Endothelial cell of umbilical vein (primary cell): Measurements from ENCODE around the gene RNF130. TPM values are rescaled to one million over a fixed set of nuclear protein-coding genes. Genes with fewer than 3 reads are reported as not detected.

Experiments used
- BruUV-seq: library from RNA; stranded (reverse); fragments of 400-500 nt; replicated peaks from 2 replicates; lab custom pipeline; 2021; lab: Mats Ljungman, UMichigan
- CTCF ChIA-PET: fragments of 300-600, 350-600 bp; sonication (Branson Sonifier 250); formaldehyde crosslinking; loops from one replicate; lab custom pipeline; 2021; ENCODE audit warnings: antibody characterized with exemption, inconsistent platforms; lab: Charles Lee
- POLR2A ChIA-PET: fragments of 300-600, 350-600 bp; sonication (Branson Sonifier 250); formaldehyde crosslinking; loops from one replicate; lab custom pipeline; 2021; ENCODE audit warnings: antibody characterized with exemption, inconsistent platforms; lab: Charles Lee
- DNase-seq: peaks from one replicate; pipeline ENCODE4 v3.0.0-alpha.2; 2011; ENCODE audit warnings: low read depth, low spot score
- FAIRE-seq: peaks from 2 replicates; lab custom pipeline; 2011; peaks lifted over from hg19 to GRCh38; lab: Jason Lieb, UNC
- H2AFZ ChIP-seq: 2 replicates; pipeline ENCODE4 v1.6.0; 2012; ENCODE audit warnings: low read depth, low read length, control low read depth, inconsistent platforms
- H3K27ac ChIP-seq: 2 replicates; pipeline ENCODE4 v1.5.1; 2011; ENCODE audit warnings: low read depth, mild to moderate bottlenecking, control low read depth, low read length, moderate library complexity; ENCODE audit not compliant: insufficient read depth
- H3K27me3 ChIP-seq, 2 experiments: 2 replicates each; pipeline versions ENCODE4 v1.6.0 to v1.6.1; 2011; ENCODE audit warnings: low read length in 2 of 2, mixed read lengths in 1 of 2; ENCODE audit not compliant: control insufficient read depth in 2 of 2, insufficient read depth in 2 of 2
- H3K36me3 ChIP-seq, 2 experiments: 2 replicates in 1 of 2; 3 replicates in 1 of 2; pipeline ENCODE4 v1.5.1; 2011; ENCODE audit warnings: low read length in 2 of 2, mild to moderate bottlenecking in 1 of 2, moderate library complexity in 1 of 2; ENCODE audit not compliant: control insufficient read depth in 2 of 2, insufficient read depth in 2 of 2; ENCODE audit errors: extremely low read depth in 1 of 2
- H3K4me1 ChIP-seq: 3 replicates; pipeline ENCODE4 v1.5.1; 2011; ENCODE audit warnings: mild to moderate bottlenecking, low read length; ENCODE audit not compliant: control insufficient read depth, insufficient read depth; ENCODE audit errors: extremely low read depth
- H3K4me2 ChIP-seq: 2 replicates; pipeline ENCODE4 v1.6.1; 2011; ENCODE audit warnings: low read length, control low read depth, mixed read lengths; ENCODE audit not compliant: insufficient read depth
- H3K4me3 ChIP-seq, 3 experiments: fragments of 200-600 bp in 1 of 3; sonication (generic), shearing (Covaris generic) in 1 of 3; replicated peaks in 1 of 3; 2 replicates each; pipeline ENCODE4 v1.5.1; 2011 to 2016; ENCODE audit warnings: control low read depth in 3 of 3, low read length in 3 of 3, mild to moderate bottlenecking in 2 of 3, inconsistent platforms in 1 of 3, low read depth in 1 of 3, moderate library complexity in 1 of 3; ENCODE audit not compliant: insufficient read depth in 1 of 3
- H3K79me2 ChIP-seq: 2 replicates; pipeline ENCODE4 v1.6.0; 2012; ENCODE audit warnings: low read length, inconsistent platforms; ENCODE audit not compliant: control insufficient read depth, insufficient read depth
- H3K9ac ChIP-seq: replicated peaks from 2 replicates; pipeline ENCODE3; 2011; ENCODE audit warnings: low read length, control low read depth; ENCODE audit not compliant: insufficient read depth; ENCODE audit errors: extremely low read depth
- H3K9me1 ChIP-seq: replicated peaks from 3 replicates; pipeline ENCODE4 v1.6.0; 2011; ENCODE audit warnings: mild to moderate bottlenecking, low read length; ENCODE audit not compliant: control insufficient read depth, insufficient read depth; ENCODE audit errors: extremely low read depth
- H3K9me3 ChIP-seq: replicated peaks from 2 replicates; pipeline ENCODE4 v1.5.1; 2012; ENCODE audit warnings: low read length, inconsistent platforms; ENCODE audit not compliant: control insufficient read depth, insufficient read depth
- H4K20me1 ChIP-seq: replicated peaks from 2 replicates; pipeline ENCODE3; 2011; ENCODE audit warnings: mild to moderate bottlenecking, low read length; ENCODE audit not compliant: control insufficient read depth, insufficient read depth; ENCODE audit errors: extremely low read depth
- CTCF ChIP-seq, 2 donors: IDR thresholded peaks; 1 replicate in 1 of 2; 2 replicates in 1 of 2; pipeline ENCODE4 v1.5.1; 2011; ENCODE audit warnings: low read length in 2 of 2, mild to moderate bottlenecking in 2 of 2, moderate library complexity in 2 of 2, control low read depth in 1 of 2, inconsistent platforms in 1 of 2, low read depth in 1 of 2; ENCODE audit not compliant: insufficient read depth in 1 of 2; ENCODE audit errors: extremely low read depth in 1 of 2
- EZH2 ChIP-seq: IDR thresholded peaks from 2 replicates; pipeline ENCODE4 v1.6.1; 2012; ENCODE audit warnings: borderline replicate concordance, low read depth, mild to moderate bottlenecking, moderate library complexity, low read length, inconsistent platforms; ENCODE audit not compliant: severe bottlenecking
- FOS ChIP-seq: IDR thresholded peaks from 2 replicates; pipeline ENCODE4 v1.6.1; 2011; ENCODE audit warnings: mild to moderate bottlenecking, low read length, moderate library complexity, borderline replicate concordance; ENCODE audit not compliant: insufficient read depth
- GATA2 ChIP-seq: IDR thresholded peaks from 2 replicates; pipeline ENCODE4 v1.7.0; 2011; ENCODE audit warnings: low read depth, mild to moderate bottlenecking, moderate library complexity, mixed read lengths, low read length; ENCODE audit not compliant: insufficient read length, insufficient read depth
- JUN ChIP-seq: IDR thresholded peaks from 2 replicates; pipeline ENCODE4 v1.6.1; 2011; ENCODE audit warnings: borderline replicate concordance, low read depth; ENCODE audit not compliant: insufficient read length, insufficient read depth
- MAX ChIP-seq: IDR thresholded peaks from 2 replicates; pipeline ENCODE4 v1.6.1; 2011; ENCODE audit not compliant: insufficient read depth, insufficient read length
- MYC ChIP-seq: IDR thresholded peaks from one replicate; pipeline ENCODE4 v1.6.1; 2011; ENCODE audit warnings: mild to moderate bottlenecking, low read depth, low read length
- POLR2A ChIP-seq: IDR thresholded peaks from 2 replicates; pipeline ENCODE4 v1.6.1; 2012; ENCODE audit warnings: low read depth, mild to moderate bottlenecking, control low read depth, low read length
- POLR2AphosphoS5 ChIP-seq: IDR thresholded peaks from 2 replicates; pipeline ENCODE4 v1.6.1; 2012; ENCODE audit warnings: low read depth, mild to moderate bottlenecking, control low read depth, low read length, moderate library complexity; ENCODE audit not compliant: insufficient read depth
- dilution Hi-C: fragments of 300-500 bp; cut with MboI; formaldehyde crosslinking; loops from one replicate; pipeline ENCODE4 v1.15.0; 2019; ENCODE audit warnings: low sequenced_read_pairs; ENCODE audit not compliant: extremely low pct_ligation_motif_present
- intact Hi-C: fragments of 100-400 bp; cut with micrococcal nuclease; formaldehyde crosslinking; loops from one replicate; pipeline ENCODE4 v1.10.0; 2022
- polyA plus RNA-seq, 4 experiments: library from polyadenylated mRNA; depleted of rRNA in 3 of 4; stranded (reverse) in 3 of 4; unstranded in 1 of 4; fragments of >200 nt; gene quantifications; 2 replicates each; pipeline versions ENCODE4 v1.2.1 to v1.2.3, GENCODE V29; 2011 to 2012; ENCODE audit warnings: missing spikeins in 1 of 4
- total RNA-seq: library from RNA; stranded (reverse); gene quantifications from 2 replicates; pipeline ENCODE4 v1.2.3, GENCODE V29; 2021

Gene RNF130
- total and polyA plus RNA-seq, 2 donors (not counting 3 experiments of a cell fraction or from before 2014, with no cell fraction given): 43.0 to 43.1 TPM

GRCh38 chr5:180021900-180022299, 49.7 kb downstream of the RNF130 start:
- Histone ChIP-seq H3K9me1 (no peaks in the 10 kb centered on the region), H3K4me3 (no peak overlapping the region), H2AFZ (no peak overlapping the region), H3K4me1 (peaks cover 14% of the 10 kb centered on the region), H3K27me3 (no peaks in the 10 kb centered on the region), H3K9ac (no peak overlapping the region), H3K9me3 (no peaks in the 10 kb centered on the region), H4K20me1 (no peaks in the 10 kb centered on the region), H3K36me3 (no peaks in the 10 kb centered on the region), H3K27ac (no peak overlapping the region), H3K79me2 (no peaks in the 10 kb centered on the region), H3K4me2 (no peak overlapping the region)
- TF ChIP-seq EZH2 (no peak), MYC (no peak), POLR2AphosphoS5 (no peak), POLR2A (no peak), JUN (no peak), FOS (no peak), CTCF (IDR thresholded peaks at IDR 0.05; ENCODE audit: extremely low read depth in 1 of 2, insufficient read depth in 1 of 2, low read depth in 1 of 2, low read length in 2 of 2) (no peak), GATA2 (no peak), MAX (no peak)
- dilution Hi-C loops: no loop called here
- intact Hi-C loops: no loop called here
- ChIA-PET CTCF (no interaction called here), POLR2A (no interaction called here)
- BruUV-seq: no TSS peak
- FAIRE-seq (no peak), DNase-seq (no peak)
